Endothelial cell of umbilical vein (primary cell): ENCODE measurements around the gene MRC2. TPM values are rescaled to one million over a fixed set of nuclear protein-coding genes. Genes with fewer than 3 reads are reported as not detected.
A peak's percentile ranks its signal among the peaks of the same experiment; 100 is the strongest.

Experiments
- BruUV-seq: library from RNA; stranded (reverse); fragments of 400-500 nt; replicated peaks from 2 replicates; lab custom pipeline; 2021; lab: Mats Ljungman, UMichigan
- CTCF ChIA-PET: fragments of 300-600, 350-600 bp; sonication (Branson Sonifier 250); formaldehyde crosslinking; loops from one replicate; lab custom pipeline; 2021; ENCODE audit warnings: antibody characterized with exemption, inconsistent platforms; lab: Charles Lee
- POLR2A ChIA-PET: fragments of 300-600, 350-600 bp; sonication (Branson Sonifier 250); formaldehyde crosslinking; loops from one replicate; lab custom pipeline; 2021; ENCODE audit warnings: antibody characterized with exemption, inconsistent platforms; lab: Charles Lee
- DNase-seq: peaks from one replicate; pipeline ENCODE4 v3.0.0-alpha.2; 2011; ENCODE audit warnings: low read depth, low spot score
- FAIRE-seq: peaks from 2 replicates; lab custom pipeline; 2011; peaks lifted over from hg19 to GRCh38; lab: Jason Lieb, UNC
- H2AFZ ChIP-seq: 2 replicates; pipeline ENCODE4 v1.6.0; 2012; ENCODE audit warnings: low read depth, low read length, control low read depth, inconsistent platforms
- H3K27ac ChIP-seq: 2 replicates; pipeline ENCODE4 v1.5.1; 2011; ENCODE audit warnings: low read depth, mild to moderate bottlenecking, control low read depth, low read length, moderate library complexity; ENCODE audit not compliant: insufficient read depth
- H3K27me3 ChIP-seq, 2 experiments: 2 replicates each; pipeline versions ENCODE4 v1.6.0 to v1.6.1; 2011; ENCODE audit warnings: low read length in 2 of 2, mixed read lengths in 1 of 2; ENCODE audit not compliant: control insufficient read depth in 2 of 2, insufficient read depth in 2 of 2
- H3K36me3 ChIP-seq, 2 experiments: 2 replicates in 1 of 2; 3 replicates in 1 of 2; pipeline ENCODE4 v1.5.1; 2011; ENCODE audit warnings: low read length in 2 of 2, mild to moderate bottlenecking in 1 of 2, moderate library complexity in 1 of 2; ENCODE audit not compliant: control insufficient read depth in 2 of 2, insufficient read depth in 2 of 2; ENCODE audit errors: extremely low read depth in 1 of 2
- H3K4me1 ChIP-seq: 3 replicates; pipeline ENCODE4 v1.5.1; 2011; ENCODE audit warnings: mild to moderate bottlenecking, low read length; ENCODE audit not compliant: control insufficient read depth, insufficient read depth; ENCODE audit errors: extremely low read depth
- H3K4me2 ChIP-seq: 2 replicates; pipeline ENCODE4 v1.6.1; 2011; ENCODE audit warnings: low read length, control low read depth, mixed read lengths; ENCODE audit not compliant: insufficient read depth
- H3K4me3 ChIP-seq, 3 experiments: fragments of 200-600 bp in 1 of 3; sonication (generic), shearing (Covaris generic) in 1 of 3; replicated peaks in 1 of 3; 2 replicates each; pipeline ENCODE4 v1.5.1; 2011 to 2016; ENCODE audit warnings: control low read depth in 3 of 3, low read length in 3 of 3, mild to moderate bottlenecking in 2 of 3, inconsistent platforms in 1 of 3, low read depth in 1 of 3, moderate library complexity in 1 of 3; ENCODE audit not compliant: insufficient read depth in 1 of 3
- H3K79me2 ChIP-seq: 2 replicates; pipeline ENCODE4 v1.6.0; 2012; ENCODE audit warnings: low read length, inconsistent platforms; ENCODE audit not compliant: control insufficient read depth, insufficient read depth
- H3K9ac ChIP-seq: replicated peaks from 2 replicates; pipeline ENCODE3; 2011; ENCODE audit warnings: low read length, control low read depth; ENCODE audit not compliant: insufficient read depth; ENCODE audit errors: extremely low read depth
- H3K9me1 ChIP-seq: replicated peaks from 3 replicates; pipeline ENCODE4 v1.6.0; 2011; ENCODE audit warnings: mild to moderate bottlenecking, low read length; ENCODE audit not compliant: control insufficient read depth, insufficient read depth; ENCODE audit errors: extremely low read depth
- H3K9me3 ChIP-seq: replicated peaks from 2 replicates; pipeline ENCODE4 v1.5.1; 2012; ENCODE audit warnings: low read length, inconsistent platforms; ENCODE audit not compliant: control insufficient read depth, insufficient read depth
- H4K20me1 ChIP-seq: replicated peaks from 2 replicates; pipeline ENCODE3; 2011; ENCODE audit warnings: mild to moderate bottlenecking, low read length; ENCODE audit not compliant: control insufficient read depth, insufficient read depth; ENCODE audit errors: extremely low read depth
- EZH2 ChIP-seq: IDR thresholded peaks from 2 replicates; pipeline ENCODE4 v1.6.1; 2012; ENCODE audit warnings: borderline replicate concordance, low read depth, mild to moderate bottlenecking, moderate library complexity, low read length, inconsistent platforms; ENCODE audit not compliant: severe bottlenecking
- FOS ChIP-seq: IDR thresholded peaks from 2 replicates; pipeline ENCODE4 v1.6.1; 2011; ENCODE audit warnings: mild to moderate bottlenecking, low read length, moderate library complexity, borderline replicate concordance; ENCODE audit not compliant: insufficient read depth
- GATA2 ChIP-seq: IDR thresholded peaks from 2 replicates; pipeline ENCODE4 v1.7.0; 2011; ENCODE audit warnings: low read depth, mild to moderate bottlenecking, moderate library complexity, mixed read lengths, low read length; ENCODE audit not compliant: insufficient read length, insufficient read depth
- JUN ChIP-seq: IDR thresholded peaks from 2 replicates; pipeline ENCODE4 v1.6.1; 2011; ENCODE audit warnings: borderline replicate concordance, low read depth; ENCODE audit not compliant: insufficient read length, insufficient read depth
- MYC ChIP-seq: IDR thresholded peaks from one replicate; pipeline ENCODE4 v1.6.1; 2011; ENCODE audit warnings: mild to moderate bottlenecking, low read depth, low read length
- POLR2A ChIP-seq: IDR thresholded peaks from 2 replicates; pipeline ENCODE4 v1.6.1; 2012; ENCODE audit warnings: low read depth, mild to moderate bottlenecking, control low read depth, low read length
- POLR2AphosphoS5 ChIP-seq: IDR thresholded peaks from 2 replicates; pipeline ENCODE4 v1.6.1; 2012; ENCODE audit warnings: low read depth, mild to moderate bottlenecking, control low read depth, low read length, moderate library complexity; ENCODE audit not compliant: insufficient read depth
- dilution Hi-C: fragments of 300-500 bp; cut with MboI; formaldehyde crosslinking; loops from one replicate; pipeline ENCODE4 v1.15.0; 2019; ENCODE audit warnings: low sequenced_read_pairs; ENCODE audit not compliant: extremely low pct_ligation_motif_present
- intact Hi-C: fragments of 100-400 bp; cut with micrococcal nuclease; formaldehyde crosslinking; loops from one replicate; pipeline ENCODE4 v1.10.0; 2022
- polyA plus RNA-seq, 4 experiments: library from polyadenylated mRNA; depleted of rRNA in 3 of 4; stranded (reverse) in 3 of 4; unstranded in 1 of 4; fragments of >200 nt; gene quantifications; 2 replicates each; pipeline versions ENCODE4 v1.2.1 to v1.2.3, GENCODE V29; 2011 to 2012; ENCODE audit warnings: missing spikeins in 1 of 4
- total RNA-seq: library from RNA; stranded (reverse); gene quantifications from 2 replicates; pipeline ENCODE4 v1.2.3, GENCODE V29; 2021
- TF ChIP-seq, protein P1 (sequence below): IDR thresholded peaks from 2 replicates; pipeline ENCODE4 v1.6.1; 2011; ENCODE audit not compliant: insufficient read depth, insufficient read length
- TF ChIP-seq, protein P2 (sequence below), 2 donors: IDR thresholded peaks; 1 replicate in 1 of 2; 2 replicates in 1 of 2; pipeline ENCODE4 v1.5.1; 2011; ENCODE audit warnings: low read length in 2 of 2, mild to moderate bottlenecking in 2 of 2, moderate library complexity in 2 of 2, control low read depth in 1 of 2, inconsistent platforms in 1 of 2, low read depth in 1 of 2; ENCODE audit not compliant: insufficient read depth in 1 of 2; ENCODE audit errors: extremely low read depth in 1 of 2

Gene MRC2
- total and polyA plus RNA-seq, 2 donors (not counting 3 experiments of a cell fraction or from before 2014, with no cell fraction given), result 30.6 to 52.7 TPM

DNA sequence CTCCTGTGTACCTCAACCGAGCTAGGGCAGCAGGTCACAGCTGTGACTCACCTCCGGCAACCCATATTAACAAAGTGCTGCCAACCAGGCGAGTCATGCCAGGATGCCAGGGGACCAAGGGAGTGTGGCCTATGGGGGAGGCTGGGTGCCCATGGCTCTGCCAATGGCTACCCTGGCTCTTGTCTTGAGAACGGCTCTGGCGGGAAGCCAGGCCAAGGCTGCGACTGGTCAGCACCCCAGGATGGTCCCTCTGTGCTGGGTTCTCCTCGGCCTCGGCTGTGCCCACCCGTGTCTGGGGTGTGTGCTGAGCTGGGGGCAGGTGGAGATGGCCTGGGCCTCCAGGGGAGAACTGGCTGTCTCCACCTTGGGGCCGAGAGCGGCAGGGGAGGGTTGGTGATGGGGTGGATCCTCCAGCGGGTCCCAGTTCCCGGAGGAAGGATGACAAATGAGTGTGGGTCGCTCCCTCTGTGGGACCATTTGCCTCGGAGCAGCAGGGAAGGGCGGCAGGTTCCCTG is 75.8 kb downstream of the MRC2 start:
- ChIA-PET CTCF (interaction anchor here (1.1 to 2.2 kb wide), 3 partner anchors 151 to 703 kb away, joined by 4 to 11 read pairs (median 5); no protein-coding TSS in a partner anchor), POLR2A (no interaction called here)
- H3K9me1 ChIP-seq, result no peaks in the 10 kb centered on the region
- no peak for FAIRE-seq
- no peaks in the 10 kb centered on the region for H4K20me1 ChIP-seq
- TF ChIP-seq, protein P1, sequence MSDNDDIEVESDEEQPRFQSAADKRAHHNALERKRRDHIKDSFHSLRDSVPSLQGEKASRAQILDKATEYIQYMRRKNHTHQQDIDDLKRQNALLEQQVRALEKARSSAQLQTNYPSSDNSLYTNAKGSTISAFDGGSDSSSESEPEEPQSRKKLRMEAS, result no peak
- TF ChIP-seq FOS (peak; percentile 69), GATA2 (no peak), JUN (no peak), EZH2 (no peak)
- intact Hi-C loops, result loop anchor here (1.0 to 10.0 kb wide), 4 partner anchors 9 to 703 kb away; partner anchors contain the start of gene METTL2A
- H3K27me3 ChIP-seq, result peaks cover 0 to 8% of the 10 kb centered on the region in 2 experiments
- peak overlapping the region; percentile 81 for H2AFZ ChIP-seq
- H3K4me3 ChIP-seq, result no peak overlapping the region
- no peak overlapping the region for H3K27ac ChIP-seq
- peak overlapping the region; percentile 90 for H3K4me2 ChIP-seq
- dilution Hi-C loops, result no loop called here
- no peaks in the 10 kb centered on the region for H3K79me2 ChIP-seq
- no peaks in the 10 kb centered on the region for H3K9me3 ChIP-seq
- peak; percentile 14 for DNase-seq
- BruUV-seq, result no TSS peak
- no peak overlapping the region for H3K9ac ChIP-seq
- H3K36me3 ChIP-seq, result no peaks in the 10 kb centered on the region
- H3K4me1 ChIP-seq, result peaks cover 32% of the 10 kb centered on the region

DNA sequence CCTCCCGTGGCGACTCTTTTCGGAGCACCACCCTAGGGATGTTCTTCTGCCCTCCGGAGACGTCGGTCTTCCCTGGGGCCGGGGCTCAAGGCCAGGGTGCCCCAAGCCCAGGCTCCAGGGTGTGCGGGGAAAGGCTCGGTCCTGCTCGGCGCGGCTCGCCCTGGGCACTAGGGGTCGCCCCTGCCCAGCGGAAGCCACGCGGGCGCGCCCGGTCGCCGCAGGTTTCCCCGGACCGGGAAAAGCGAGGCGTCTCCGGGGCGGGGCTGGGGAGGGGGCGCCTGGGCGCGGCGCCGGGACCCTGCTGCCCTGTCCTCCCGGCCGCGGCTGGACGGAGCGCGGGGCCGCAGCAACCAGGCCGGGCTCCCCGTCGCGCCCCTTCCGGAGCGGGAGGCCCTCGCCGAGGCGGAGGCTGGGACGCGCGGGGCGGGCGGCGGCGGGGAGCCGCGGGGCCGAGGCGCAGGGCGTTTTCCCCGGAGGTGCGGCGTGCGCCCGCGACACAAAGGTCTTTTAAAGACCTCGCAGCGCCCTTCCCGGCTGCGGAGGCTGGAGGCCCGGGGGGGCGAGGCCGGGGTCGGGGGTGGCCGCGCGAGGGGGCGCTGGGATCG is 76.4 kb downstream of the MRC2 start:
- Histone ChIP-seq H3K4me2 (peak overlapping the region; percentile 90), H3K9me3 (no peaks in the 10 kb centered on the region), H4K20me1 (no peaks in the 10 kb centered on the region), H3K79me2 (no peaks in the 10 kb centered on the region), H3K9ac (peak overlapping the region; percentile 64), H3K27ac (peak overlapping the region; percentile 14), H2AFZ (peak overlapping the region; percentile 81), H3K4me1 (peaks cover 32% of the 10 kb centered on the region), H3K9me1 (no peaks in the 10 kb centered on the region), H3K27me3 (peaks cover 0 to 8% of the 10 kb centered on the region in 2 experiments), H3K36me3 (no peaks in the 10 kb centered on the region), H3K4me3 (peak overlapping the region; percentile 23 to 56 (median 48))
- CTCF ChIA-PET, result interaction anchor here (1.3 to 2.2 kb wide), 3 partner anchors 13 to 703 kb away, joined by 3 to 12 read pairs (median 11); no protein-coding TSS in a partner anchor
- POLR2A ChIA-PET, result no interaction called here
- intact Hi-C loops (loop anchor here (1.0 to 10.0 kb wide), 6 partner anchors 10 to 702 kb away; partner anchors contain the start of gene METTL2A), dilution Hi-C loops (no loop called here)
- DNase-seq (peak; percentile 44), FAIRE-seq (peak; percentile 67)
- BruUV-seq, result no TSS peak
- no peak for TF ChIP-seq POLR2A
- TF ChIP-seq, protein P2, sequence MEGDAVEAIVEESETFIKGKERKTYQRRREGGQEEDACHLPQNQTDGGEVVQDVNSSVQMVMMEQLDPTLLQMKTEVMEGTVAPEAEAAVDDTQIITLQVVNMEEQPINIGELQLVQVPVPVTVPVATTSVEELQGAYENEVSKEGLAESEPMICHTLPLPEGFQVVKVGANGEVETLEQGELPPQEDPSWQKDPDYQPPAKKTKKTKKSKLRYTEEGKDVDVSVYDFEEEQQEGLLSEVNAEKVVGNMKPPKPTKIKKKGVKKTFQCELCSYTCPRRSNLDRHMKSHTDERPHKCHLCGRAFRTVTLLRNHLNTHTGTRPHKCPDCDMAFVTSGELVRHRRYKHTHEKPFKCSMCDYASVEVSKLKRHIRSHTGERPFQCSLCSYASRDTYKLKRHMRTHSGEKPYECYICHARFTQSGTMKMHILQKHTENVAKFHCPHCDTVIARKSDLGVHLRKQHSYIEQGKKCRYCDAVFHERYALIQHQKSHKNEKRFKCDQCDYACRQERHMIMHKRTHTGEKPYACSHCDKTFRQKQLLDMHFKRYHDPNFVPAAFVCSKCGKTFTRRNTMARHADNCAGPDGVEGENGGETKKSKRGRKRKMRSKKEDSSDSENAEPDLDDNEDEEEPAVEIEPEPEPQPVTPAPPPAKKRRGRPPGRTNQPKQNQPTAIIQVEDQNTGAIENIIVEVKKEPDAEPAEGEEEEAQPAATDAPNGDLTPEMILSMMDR (IDR thresholded peaks at IDR 0.05; ENCODE audit: extremely low read depth in 1 of 2, insufficient read depth in 1 of 2, low read depth in 1 of 2, low read length in 2 of 2), result peak; percentile 79 to 87
- peak; percentile 25 for TF ChIP-seq POLR2AphosphoS5
- no peak for TF ChIP-seq MYC
- no peak for TF ChIP-seq JUN
- TF ChIP-seq GATA2, result no peak
- TF ChIP-seq EZH2, result no peak
- TF ChIP-seq, protein P1, result no peak
- no peak for TF ChIP-seq FOS
